ENCODE measurements around the gene MPZL2. TPM values are rescaled to one million over a fixed set of nuclear protein-coding genes. Genes with fewer than 3 reads are reported as not detected.

The MPZL2 gene
- total and polyA plus RNA-seq, 2 donors from 2014 or later = 16.8 to 111 TPM

- Histone ChIP-seq H3K27me3 (ENCODE audit: control insufficient read depth, insufficient read depth, low read length) (peaks cover 2% of the 10 kb centered on the region), H3K27ac (ENCODE audit: low read depth in 2 of 2, low read length in 2 of 2) (no peak overlapping the region)
- FAIRE-seq = no peak
Measured at GRCh38 chr11:118207079-118207478, 57.0 kb downstream of the MPZL2 start.

DNA sequence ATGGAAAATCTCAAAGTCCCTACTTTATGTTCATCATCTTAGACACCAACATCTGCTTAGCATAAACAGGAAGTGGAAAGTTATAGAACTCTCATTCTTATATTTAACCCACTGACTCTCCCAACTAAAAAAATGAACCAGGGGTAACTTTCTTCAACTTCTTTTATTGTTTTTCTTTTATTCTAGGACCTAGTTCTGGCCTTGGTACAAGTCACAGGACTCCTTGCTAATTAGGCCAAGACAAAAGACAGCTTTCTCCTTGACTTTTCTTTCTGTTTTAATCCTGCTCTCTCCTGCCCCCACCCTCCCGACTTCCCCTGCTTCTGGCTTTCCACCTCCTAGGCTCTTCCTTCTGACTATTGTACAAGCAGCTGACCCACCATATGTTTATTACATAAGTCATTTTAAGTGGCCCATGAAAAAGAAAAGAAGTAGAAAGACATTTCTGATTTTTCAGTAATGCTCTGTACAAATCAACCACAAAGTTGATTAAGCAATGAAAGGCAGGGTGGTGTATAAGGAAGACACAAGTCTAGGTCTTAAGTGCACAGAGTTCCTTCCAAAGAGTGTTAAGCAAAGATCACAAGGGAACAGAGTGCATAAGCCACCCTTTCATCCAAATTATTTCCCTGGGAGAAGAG, 57.6 kb downstream of the MPZL2 start:
- no peak overlapping the region for H3K4me3 ChIP-seq (ENCODE audit: low read length in 3 of 3)
- FAIRE-seq (no peak), DNase-seq (peak in 2 of 5 donors; percentile 21 to 73)
- H3K27ac ChIP-seq (ENCODE audit: low read depth in 2 of 2, low read length in 2 of 2) = no peak overlapping the region
- peaks cover 0 to 13% (median 9%) of the 10 kb centered on the region in 3 donors for H3K4me1 ChIP-seq (ENCODE audit: control insufficient read depth in 2 of 3, insufficient read depth in 2 of 3, low read depth in 1 of 3, low read length in 3 of 3)
- H3K27me3 ChIP-seq (ENCODE audit: control insufficient read depth, insufficient read depth, low read length) = peaks cover 2% of the 10 kb centered on the region
- intact Hi-C loops (cut with DNase I) = no loop called here
- H3K9me3 ChIP-seq (ENCODE audit: control insufficient read depth in 2 of 3, insufficient read depth in 1 of 3, low read length in 3 of 3) = no peaks in the 10 kb centered on the region
- TF ChIP-seq, protein P1, sequence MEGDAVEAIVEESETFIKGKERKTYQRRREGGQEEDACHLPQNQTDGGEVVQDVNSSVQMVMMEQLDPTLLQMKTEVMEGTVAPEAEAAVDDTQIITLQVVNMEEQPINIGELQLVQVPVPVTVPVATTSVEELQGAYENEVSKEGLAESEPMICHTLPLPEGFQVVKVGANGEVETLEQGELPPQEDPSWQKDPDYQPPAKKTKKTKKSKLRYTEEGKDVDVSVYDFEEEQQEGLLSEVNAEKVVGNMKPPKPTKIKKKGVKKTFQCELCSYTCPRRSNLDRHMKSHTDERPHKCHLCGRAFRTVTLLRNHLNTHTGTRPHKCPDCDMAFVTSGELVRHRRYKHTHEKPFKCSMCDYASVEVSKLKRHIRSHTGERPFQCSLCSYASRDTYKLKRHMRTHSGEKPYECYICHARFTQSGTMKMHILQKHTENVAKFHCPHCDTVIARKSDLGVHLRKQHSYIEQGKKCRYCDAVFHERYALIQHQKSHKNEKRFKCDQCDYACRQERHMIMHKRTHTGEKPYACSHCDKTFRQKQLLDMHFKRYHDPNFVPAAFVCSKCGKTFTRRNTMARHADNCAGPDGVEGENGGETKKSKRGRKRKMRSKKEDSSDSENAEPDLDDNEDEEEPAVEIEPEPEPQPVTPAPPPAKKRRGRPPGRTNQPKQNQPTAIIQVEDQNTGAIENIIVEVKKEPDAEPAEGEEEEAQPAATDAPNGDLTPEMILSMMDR (IDR thresholded peaks at IDR 0.05; ENCODE audit: borderline replicate concordance, extremely low read depth, insufficient read depth) = no peak
- no peak overlapping the region for H3K9ac ChIP-seq (ENCODE audit: low read length in 3 of 3)
- H3K36me3 ChIP-seq (ENCODE audit: control insufficient read depth in 2 of 3, insufficient read depth in 3 of 3, low read length in 3 of 3) = no peaks in the 10 kb centered on the region

More at GRCh38 chr11:118207079-118207478, 57.0 kb downstream of the MPZL2 start:
- H3K4me1 ChIP-seq (ENCODE audit: control insufficient read depth in 2 of 3, insufficient read depth in 2 of 3, low read depth in 1 of 3, low read length in 3 of 3) = peaks cover 0 to 10% (median 9%) of the 10 kb centered on the region in 3 donors
- no peaks in the 10 kb centered on the region for H3K9me3 ChIP-seq (ENCODE audit: control insufficient read depth in 2 of 3, insufficient read depth in 1 of 3, low read length in 3 of 3)
- TF ChIP-seq, protein P1 (IDR thresholded peaks at IDR 0.05; ENCODE audit: borderline replicate concordance, extremely low read depth, insufficient read depth) = no peak
- no peak overlapping the region for H3K9ac ChIP-seq (ENCODE audit: low read length in 3 of 3)
- no peak for DNase-seq
- no peaks in the 10 kb centered on the region for H3K36me3 ChIP-seq (ENCODE audit: control insufficient read depth in 2 of 3, insufficient read depth in 3 of 3, low read length in 3 of 3)
- no peak overlapping the region for H3K4me3 ChIP-seq (ENCODE audit: low read length in 3 of 3)
- intact Hi-C loops (cut with DNase I) = no loop called here

- TF ChIP-seq, protein P1 (IDR thresholded peaks at IDR 0.05; ENCODE audit: borderline replicate concordance, extremely low read depth, insufficient read depth) = no peak
- Histone ChIP-seq H3K27ac (ENCODE audit: low read depth in 2 of 2, low read length in 2 of 2) (no peak overlapping the region), H3K4me1 (ENCODE audit: control insufficient read depth in 2 of 3, insufficient read depth in 2 of 3, low read depth in 1 of 3, low read length in 3 of 3) (peaks cover 0 to 13% (median 9%) of the 10 kb centered on the region in 3 donors), H3K4me3 (ENCODE audit: low read length in 3 of 3) (no peak overlapping the region), H3K36me3 (ENCODE audit: control insufficient read depth in 2 of 3, insufficient read depth in 3 of 3, low read length in 3 of 3) (no peaks in the 10 kb centered on the region), H3K27me3 (ENCODE audit: control insufficient read depth, insufficient read depth, low read length) (peaks cover 2% of the 10 kb centered on the region), H3K9ac (ENCODE audit: low read length in 3 of 3) (no peak overlapping the region), H3K9me3 (ENCODE audit: control insufficient read depth in 2 of 3, insufficient read depth in 1 of 3, low read length in 3 of 3) (no peaks in the 10 kb centered on the region)
- intact Hi-C loops (cut with DNase I) = no loop called here
- no peak for DNase-seq
- no peak for FAIRE-seq
Measured at GRCh38 chr11:118205606-118206378, 58.3 kb downstream of the MPZL2 start.

Other genes starting within 250 kb of the MPZL2 start
- gene TMPRSS4, start 187.2 kb downstream of the MPZL2 start, total RNA-seq = 234 TPM
- 27.8 TPM for gene TMPRSS4, start 187.2 kb downstream of the MPZL2 start, polyA plus RNA-seq (ENCODE audit: insufficient read depth, low read depth, low replicate concordance)
- not detected for gene SMIM35, start 177.3 kb downstream of the MPZL2 start, total RNA-seq
- gene SMIM35, start 177.3 kb downstream of the MPZL2 start, polyA plus RNA-seq (ENCODE audit: insufficient read depth, low read depth, low replicate concordance) = 0.80 TPM
- gene SCN4B, start 111.5 kb downstream of the MPZL2 start, total RNA-seq = 3.5 TPM
- gene SCN4B, start 111.5 kb downstream of the MPZL2 start, polyA plus RNA-seq (ENCODE audit: insufficient read depth, low read depth, low replicate concordance) = 1.4 TPM
- gene SCN2B, start 87.7 kb downstream of the MPZL2 start, total RNA-seq = 0.25 TPM
- gene SCN2B, start 87.7 kb downstream of the MPZL2 start, polyA plus RNA-seq (ENCODE audit: insufficient read depth, low read depth, low replicate concordance) = 0.54 TPM
- gene JAML, start 39.3 kb downstream of the MPZL2 start, total RNA-seq = 17.1 TPM
- gene JAML, start 39.3 kb downstream of the MPZL2 start, polyA plus RNA-seq (ENCODE audit: insufficient read depth, low read depth, low replicate concordance) = 2.5 TPM
- gene MPZL3, start 11.9 kb downstream of the MPZL2 start, total RNA-seq = 10.0 TPM
- gene MPZL3, start 11.9 kb downstream of the MPZL2 start, polyA plus RNA-seq (ENCODE audit: insufficient read depth, low read depth, low replicate concordance) = 1.7 TPM
- gene CD3E, start 40.4 kb upstream of the MPZL2 start, total RNA-seq = 14.3 TPM
- gene CD3E, start 40.4 kb upstream of the MPZL2 start, polyA plus RNA-seq (ENCODE audit: insufficient read depth, low read depth, low replicate concordance) = 2.2 TPM
- gene CD3D, start 78.4 kb upstream of the MPZL2 start, total RNA-seq = 8.7 TPM
- gene CD3D, start 78.4 kb upstream of the MPZL2 start, polyA plus RNA-seq (ENCODE audit: insufficient read depth, low read depth, low replicate concordance) = 1.4 TPM
- gene CD3G, start 80.0 kb upstream of the MPZL2 start, total RNA-seq = 4.8 TPM
- 0.45 TPM for gene CD3G, start 80.0 kb upstream of the MPZL2 start, polyA plus RNA-seq (ENCODE audit: insufficient read depth, low read depth, low replicate concordance)
- gene UBE4A, start 95.3 kb upstream of the MPZL2 start, total RNA-seq = 39.2 TPM
- gene UBE4A, start 95.3 kb upstream of the MPZL2 start, polyA plus RNA-seq (ENCODE audit: insufficient read depth, low read depth, low replicate concordance) = 11.2 TPM
- 173 TPM for gene ATP5MG, start 137.3 kb upstream of the MPZL2 start, total RNA-seq
- gene ATP5MG, start 137.3 kb upstream of the MPZL2 start, polyA plus RNA-seq (ENCODE audit: insufficient read depth, low read depth, low replicate concordance) = 811 TPM
- gene KMT2A, start 172.2 kb upstream of the MPZL2 start, total RNA-seq = 85.1 TPM
- 5.6 TPM for gene KMT2A, start 172.2 kb upstream of the MPZL2 start, polyA plus RNA-seq (ENCODE audit: insufficient read depth, low read depth, low replicate concordance)

Measured in kidney (tissue), 14 donors.